K562 (cell line): ENCODE data around the gene ROM1. TPM values are rescaled to one million over a fixed set of nuclear protein-coding genes. Genes with fewer than 3 reads are reported as not detected.
A peak's percentile ranks its signal among the peaks of the same experiment; 100 is the strongest.

Experiments used
- GATAD2B ChIP-seq: fragments of 450-650 bp; IDR thresholded peaks from 2 replicates; pipeline ENCODE4 v1.6.1; 2017; ENCODE audit warnings: mild to moderate bottlenecking, borderline replicate concordance
- HDAC6 ChIP-seq: IDR thresholded peaks from 2 replicates; pipeline ENCODE4 v1.6.1; 2012; ENCODE audit warnings: low read depth, mild to moderate bottlenecking, control low read depth, inconsistent platforms, low read length, moderate library complexity
- MTA2 ChIP-seq: fragments of 450-650 bp; IDR thresholded peaks from 2 replicates; pipeline ENCODE4 v1.6.1; 2016; ENCODE audit warnings: low read depth
- RBM34 ChIP-seq: fragments of 200-400 bp; formaldehyde crosslinking; IDR thresholded peaks from 2 replicates; pipeline ENCODE4 v1.6.1; 2018; ENCODE audit warnings: low read length, borderline replicate concordance; ENCODE audit not compliant: insufficient read depth
- SAFB ChIP-seq: fragments of 200-400 bp; formaldehyde crosslinking; IDR thresholded peaks from 2 replicates; pipeline ENCODE4 v1.6.1; 2017; ENCODE audit warnings: low read depth, low read length, borderline replicate concordance
- polyA plus RNA-seq, 8 experiments: library from polyadenylated mRNA; depleted of rRNA in 4 of 8; stranded (reverse) in 5 of 8; unstranded in 3 of 8; fragments of >200 nt; fragmentation: Nextera tagmentation in 2 of 8; fragmentation: Illumina TruSeq in 1 of 8; extraction: Ambion mirVana in 2 of 8; extraction: Trizol in 1 of 8; gene quantifications; 2 replicates each; pipeline versions ENCODE4 v1.2.1 to v1.2.3, GENCODE V29; 2011 to 2014; ENCODE audit warnings: inconsistent platforms in 1 of 8, missing spikeins in 1 of 8
- total RNA-seq, 7 experiments: library from RNA; depleted of rRNA in 6 of 7; stranded (reverse); fragments of >200 nt in 6 of 7; fragmentation: Illumina TruSeq in 2 of 7; extraction: Trizol in 2 of 7; gene quantifications; 2 replicates each; pipeline versions ENCODE4 v1.2.1 to v1.2.3, GENCODE V29; 2011 to 2021; ENCODE audit warnings: low replicate concordance in 1 of 7
- TF ChIP-seq, protein P1 (sequence below): fragments of 450-650 bp; IDR thresholded peaks from 2 replicates; pipeline ENCODE4 v1.6.1; 2016; ENCODE audit warnings: mild to moderate bottlenecking, moderate library complexity
- TF ChIP-seq, protein P2 (sequence below): IDR thresholded peaks from 3 replicates; pipeline ENCODE4 v1.6.1; 2011; ENCODE audit warnings: borderline replicate concordance, mild to moderate bottlenecking, moderate library complexity; ENCODE audit not compliant: insufficient read length; ENCODE audit errors: extremely low read depth
- TF ChIP-seq, protein P3 (sequence below): fragments of 250-450 bp; sonication (Bioruptor Pico); IDR thresholded peaks from 2 replicates; pipeline ENCODE4 v1.8.0; 2022; ENCODE audit warnings: inconsistent platforms
- TF ChIP-seq, protein P4 (sequence below): fragments of 450-650 bp; IDR thresholded peaks from 2 replicates; pipeline ENCODE4 v1.6.1; 2016

ROM1 gene
- total and polyA plus RNA-seq, 9 of the 15 experiments (the other 6 are each of a cell fraction or from before 2014, with no cell fraction given), result 0.75 to 4.0 (median 2.6) TPM

DNA sequence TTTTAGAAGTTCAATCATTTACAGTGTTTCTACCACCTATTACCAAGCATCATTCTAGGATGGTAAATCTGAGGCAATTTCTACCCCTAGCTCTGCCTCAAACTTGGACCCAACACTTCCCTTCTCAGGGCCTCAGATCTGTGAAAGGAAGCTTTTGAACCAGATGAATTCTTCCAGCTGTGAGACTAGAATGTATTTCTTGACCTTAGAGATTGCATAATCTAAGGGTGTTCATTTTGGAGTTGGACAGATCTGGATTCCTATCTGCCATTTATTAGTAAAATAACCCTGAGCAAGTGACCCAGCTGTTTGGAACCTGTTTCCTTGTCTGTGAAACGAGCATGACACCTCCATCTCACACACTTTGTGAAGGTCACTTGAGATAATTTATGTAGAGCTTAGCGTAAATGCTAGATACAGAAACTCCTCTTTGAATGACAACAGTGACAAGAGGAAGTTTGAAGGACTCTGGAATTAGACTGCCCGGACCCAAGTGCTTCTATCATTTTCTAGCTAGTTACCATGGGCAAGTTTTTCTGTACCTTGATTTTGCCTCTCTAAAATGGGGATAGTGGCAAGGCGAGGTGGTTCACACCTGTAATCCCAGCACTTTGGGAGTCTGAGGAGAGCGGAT lies 43.9 kb downstream of the ROM1 start (continued):
- TF ChIP-seq, protein P1, sequence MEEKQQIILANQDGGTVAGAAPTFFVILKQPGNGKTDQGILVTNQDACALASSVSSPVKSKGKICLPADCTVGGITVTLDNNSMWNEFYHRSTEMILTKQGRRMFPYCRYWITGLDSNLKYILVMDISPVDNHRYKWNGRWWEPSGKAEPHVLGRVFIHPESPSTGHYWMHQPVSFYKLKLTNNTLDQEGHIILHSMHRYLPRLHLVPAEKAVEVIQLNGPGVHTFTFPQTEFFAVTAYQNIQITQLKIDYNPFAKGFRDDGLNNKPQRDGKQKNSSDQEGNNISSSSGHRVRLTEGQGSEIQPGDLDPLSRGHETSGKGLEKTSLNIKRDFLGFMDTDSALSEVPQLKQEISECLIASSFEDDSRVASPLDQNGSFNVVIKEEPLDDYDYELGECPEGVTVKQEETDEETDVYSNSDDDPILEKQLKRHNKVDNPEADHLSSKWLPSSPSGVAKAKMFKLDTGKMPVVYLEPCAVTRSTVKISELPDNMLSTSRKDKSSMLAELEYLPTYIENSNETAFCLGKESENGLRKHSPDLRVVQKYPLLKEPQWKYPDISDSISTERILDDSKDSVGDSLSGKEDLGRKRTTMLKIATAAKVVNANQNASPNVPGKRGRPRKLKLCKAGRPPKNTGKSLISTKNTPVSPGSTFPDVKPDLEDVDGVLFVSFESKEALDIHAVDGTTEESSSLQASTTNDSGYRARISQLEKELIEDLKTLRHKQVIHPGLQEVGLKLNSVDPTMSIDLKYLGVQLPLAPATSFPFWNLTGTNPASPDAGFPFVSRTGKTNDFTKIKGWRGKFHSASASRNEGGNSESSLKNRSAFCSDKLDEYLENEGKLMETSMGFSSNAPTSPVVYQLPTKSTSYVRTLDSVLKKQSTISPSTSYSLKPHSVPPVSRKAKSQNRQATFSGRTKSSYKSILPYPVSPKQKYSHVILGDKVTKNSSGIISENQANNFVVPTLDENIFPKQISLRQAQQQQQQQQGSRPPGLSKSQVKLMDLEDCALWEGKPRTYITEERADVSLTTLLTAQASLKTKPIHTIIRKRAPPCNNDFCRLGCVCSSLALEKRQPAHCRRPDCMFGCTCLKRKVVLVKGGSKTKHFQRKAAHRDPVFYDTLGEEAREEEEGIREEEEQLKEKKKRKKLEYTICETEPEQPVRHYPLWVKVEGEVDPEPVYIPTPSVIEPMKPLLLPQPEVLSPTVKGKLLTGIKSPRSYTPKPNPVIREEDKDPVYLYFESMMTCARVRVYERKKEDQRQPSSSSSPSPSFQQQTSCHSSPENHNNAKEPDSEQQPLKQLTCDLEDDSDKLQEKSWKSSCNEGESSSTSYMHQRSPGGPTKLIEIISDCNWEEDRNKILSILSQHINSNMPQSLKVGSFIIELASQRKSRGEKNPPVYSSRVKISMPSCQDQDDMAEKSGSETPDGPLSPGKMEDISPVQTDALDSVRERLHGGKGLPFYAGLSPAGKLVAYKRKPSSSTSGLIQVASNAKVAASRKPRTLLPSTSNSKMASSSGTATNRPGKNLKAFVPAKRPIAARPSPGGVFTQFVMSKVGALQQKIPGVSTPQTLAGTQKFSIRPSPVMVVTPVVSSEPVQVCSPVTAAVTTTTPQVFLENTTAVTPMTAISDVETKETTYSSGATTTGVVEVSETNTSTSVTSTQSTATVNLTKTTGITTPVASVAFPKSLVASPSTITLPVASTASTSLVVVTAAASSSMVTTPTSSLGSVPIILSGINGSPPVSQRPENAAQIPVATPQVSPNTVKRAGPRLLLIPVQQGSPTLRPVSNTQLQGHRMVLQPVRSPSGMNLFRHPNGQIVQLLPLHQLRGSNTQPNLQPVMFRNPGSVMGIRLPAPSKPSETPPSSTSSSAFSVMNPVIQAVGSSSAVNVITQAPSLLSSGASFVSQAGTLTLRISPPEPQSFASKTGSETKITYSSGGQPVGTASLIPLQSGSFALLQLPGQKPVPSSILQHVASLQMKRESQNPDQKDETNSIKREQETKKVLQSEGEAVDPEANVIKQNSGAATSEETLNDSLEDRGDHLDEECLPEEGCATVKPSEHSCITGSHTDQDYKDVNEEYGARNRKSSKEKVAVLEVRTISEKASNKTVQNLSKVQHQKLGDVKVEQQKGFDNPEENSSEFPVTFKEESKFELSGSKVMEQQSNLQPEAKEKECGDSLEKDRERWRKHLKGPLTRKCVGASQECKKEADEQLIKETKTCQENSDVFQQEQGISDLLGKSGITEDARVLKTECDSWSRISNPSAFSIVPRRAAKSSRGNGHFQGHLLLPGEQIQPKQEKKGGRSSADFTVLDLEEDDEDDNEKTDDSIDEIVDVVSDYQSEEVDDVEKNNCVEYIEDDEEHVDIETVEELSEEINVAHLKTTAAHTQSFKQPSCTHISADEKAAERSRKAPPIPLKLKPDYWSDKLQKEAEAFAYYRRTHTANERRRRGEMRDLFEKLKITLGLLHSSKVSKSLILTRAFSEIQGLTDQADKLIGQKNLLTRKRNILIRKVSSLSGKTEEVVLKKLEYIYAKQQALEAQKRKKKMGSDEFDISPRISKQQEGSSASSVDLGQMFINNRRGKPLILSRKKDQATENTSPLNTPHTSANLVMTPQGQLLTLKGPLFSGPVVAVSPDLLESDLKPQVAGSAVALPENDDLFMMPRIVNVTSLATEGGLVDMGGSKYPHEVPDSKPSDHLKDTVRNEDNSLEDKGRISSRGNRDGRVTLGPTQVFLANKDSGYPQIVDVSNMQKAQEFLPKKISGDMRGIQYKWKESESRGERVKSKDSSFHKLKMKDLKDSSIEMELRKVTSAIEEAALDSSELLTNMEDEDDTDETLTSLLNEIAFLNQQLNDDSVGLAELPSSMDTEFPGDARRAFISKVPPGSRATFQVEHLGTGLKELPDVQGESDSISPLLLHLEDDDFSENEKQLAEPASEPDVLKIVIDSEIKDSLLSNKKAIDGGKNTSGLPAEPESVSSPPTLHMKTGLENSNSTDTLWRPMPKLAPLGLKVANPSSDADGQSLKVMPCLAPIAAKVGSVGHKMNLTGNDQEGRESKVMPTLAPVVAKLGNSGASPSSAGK, result no peak
- TF ChIP-seq GATAD2B (no peak), RBM34 (no peak), SAFB (no peak), HDAC6 (no peak), MTA2 (no peak)
- TF ChIP-seq, protein P2, sequence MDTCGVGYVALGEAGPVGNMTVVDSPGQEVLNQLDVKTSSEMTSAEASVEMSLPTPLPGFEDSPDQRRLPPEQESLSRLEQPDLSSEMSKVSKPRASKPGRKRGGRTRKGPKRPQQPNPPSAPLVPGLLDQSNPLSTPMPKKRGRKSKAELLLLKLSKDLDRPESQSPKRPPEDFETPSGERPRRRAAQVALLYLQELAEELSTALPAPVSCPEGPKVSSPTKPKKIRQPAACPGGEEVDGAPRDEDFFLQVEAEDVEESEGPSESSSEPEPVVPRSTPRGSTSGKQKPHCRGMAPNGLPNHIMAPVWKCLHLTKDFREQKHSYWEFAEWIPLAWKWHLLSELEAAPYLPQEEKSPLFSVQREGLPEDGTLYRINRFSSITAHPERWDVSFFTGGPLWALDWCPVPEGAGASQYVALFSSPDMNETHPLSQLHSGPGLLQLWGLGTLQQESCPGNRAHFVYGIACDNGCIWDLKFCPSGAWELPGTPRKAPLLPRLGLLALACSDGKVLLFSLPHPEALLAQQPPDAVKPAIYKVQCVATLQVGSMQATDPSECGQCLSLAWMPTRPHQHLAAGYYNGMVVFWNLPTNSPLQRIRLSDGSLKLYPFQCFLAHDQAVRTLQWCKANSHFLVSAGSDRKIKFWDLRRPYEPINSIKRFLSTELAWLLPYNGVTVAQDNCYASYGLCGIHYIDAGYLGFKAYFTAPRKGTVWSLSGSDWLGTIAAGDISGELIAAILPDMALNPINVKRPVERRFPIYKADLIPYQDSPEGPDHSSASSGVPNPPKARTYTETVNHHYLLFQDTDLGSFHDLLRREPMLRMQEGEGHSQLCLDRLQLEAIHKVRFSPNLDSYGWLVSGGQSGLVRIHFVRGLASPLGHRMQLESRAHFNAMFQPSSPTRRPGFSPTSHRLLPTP, result no peak
- TF ChIP-seq, protein P3, sequence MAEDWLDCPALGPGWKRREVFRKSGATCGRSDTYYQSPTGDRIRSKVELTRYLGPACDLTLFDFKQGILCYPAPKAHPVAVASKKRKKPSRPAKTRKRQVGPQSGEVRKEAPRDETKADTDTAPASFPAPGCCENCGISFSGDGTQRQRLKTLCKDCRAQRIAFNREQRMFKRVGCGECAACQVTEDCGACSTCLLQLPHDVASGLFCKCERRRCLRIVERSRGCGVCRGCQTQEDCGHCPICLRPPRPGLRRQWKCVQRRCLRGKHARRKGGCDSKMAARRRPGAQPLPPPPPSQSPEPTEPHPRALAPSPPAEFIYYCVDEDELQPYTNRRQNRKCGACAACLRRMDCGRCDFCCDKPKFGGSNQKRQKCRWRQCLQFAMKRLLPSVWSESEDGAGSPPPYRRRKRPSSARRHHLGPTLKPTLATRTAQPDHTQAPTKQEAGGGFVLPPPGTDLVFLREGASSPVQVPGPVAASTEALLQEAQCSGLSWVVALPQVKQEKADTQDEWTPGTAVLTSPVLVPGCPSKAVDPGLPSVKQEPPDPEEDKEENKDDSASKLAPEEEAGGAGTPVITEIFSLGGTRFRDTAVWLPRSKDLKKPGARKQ (CRISPR knock-in tag), result no peak
- TF ChIP-seq, protein P4, sequence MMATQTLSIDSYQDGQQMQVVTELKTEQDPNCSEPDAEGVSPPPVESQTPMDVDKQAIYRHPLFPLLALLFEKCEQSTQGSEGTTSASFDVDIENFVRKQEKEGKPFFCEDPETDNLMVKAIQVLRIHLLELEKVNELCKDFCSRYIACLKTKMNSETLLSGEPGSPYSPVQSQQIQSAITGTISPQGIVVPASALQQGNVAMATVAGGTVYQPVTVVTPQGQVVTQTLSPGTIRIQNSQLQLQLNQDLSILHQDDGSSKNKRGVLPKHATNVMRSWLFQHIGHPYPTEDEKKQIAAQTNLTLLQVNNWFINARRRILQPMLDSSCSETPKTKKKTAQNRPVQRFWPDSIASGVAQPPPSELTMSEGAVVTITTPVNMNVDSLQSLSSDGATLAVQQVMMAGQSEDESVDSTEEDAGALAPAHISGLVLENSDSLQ, result peak; percentile 64
